ENCODE measurements around the gene PRPH.

GRCh38 chr12:49334226-49334625, 39.3 kb downstream of the PRPH start:
- TF ChIP-seq POLR2A (IDR thresholded peaks at IDR 0.05; ENCODE audit: low read length) (no peak), CTCF (IDR thresholded peaks at IDR 0.05) (no peak), MAFK (IDR thresholded peaks at IDR 0.05; ENCODE audit: partially characterized antibody) (no peak), ZFP36 (IDR thresholded peaks at IDR 0.05; ENCODE audit: borderline replicate concordance, partially characterized antibody) (no peak), MYC (IDR thresholded peaks at IDR 0.05; ENCODE audit: borderline replicate concordance, low read length) (no peak), MAX (IDR thresholded peaks at IDR 0.05) (no peak), CEBPB (IDR thresholded peaks at IDR 0.05) (no peak), CHD2 (IDR thresholded peaks at IDR 0.05; ENCODE audit: low read length, partially characterized antibody) (no peak)

Data from A549 (cell line).